Right lobe of liver (tissue), 4 donors: ENCODE data around the gene PAK6.

ENCODE experiments used
- POLR2A ChIP-seq: fragments of 450-650 bp; IDR thresholded peaks from one replicate; pipeline ENCODE4 v1.6.1; 2017; ENCODE audit warnings: antibody characterized with exemption, mild to moderate bottlenecking
- TF ChIP-seq, protein P1 (sequence below), 4 donors: fragments of 200-600 bp in 3 of 4; fragments of 450-650 bp in 1 of 4; IDR thresholded peaks; one replicate each; pipeline versions ENCODE4 v1.5.1 to v1.8.0; 2016 to 2022; ENCODE audit warnings: antibody characterized with exemption in 4 of 4, mild to moderate bottlenecking in 2 of 4
- donor health status: DM: no; HTN: no; CAD: no.
- donor health status: DM: no; HTN: no; CAD: no.
- donor health status: DM: no; HTN: yes; CAD: no.

DNA sequence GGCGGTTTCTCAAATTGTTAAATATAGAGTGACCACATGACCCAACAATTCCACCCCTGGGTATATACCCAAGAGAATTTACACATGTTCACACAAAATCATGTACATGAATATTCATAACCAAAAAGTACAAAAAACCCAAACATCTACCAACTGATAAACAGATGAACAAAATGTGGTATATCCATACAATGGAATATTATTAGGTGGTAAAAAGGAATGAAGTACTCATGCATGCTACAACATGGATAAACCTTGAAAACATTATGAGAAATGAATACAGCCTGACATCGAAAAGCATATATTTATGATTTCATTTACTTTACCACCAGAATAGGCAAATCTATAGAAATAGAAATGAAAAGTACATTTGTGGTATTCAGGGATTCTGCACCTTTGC is 61.5 kb downstream of the PAK6 start:
- TF ChIP-seq, protein P1, sequence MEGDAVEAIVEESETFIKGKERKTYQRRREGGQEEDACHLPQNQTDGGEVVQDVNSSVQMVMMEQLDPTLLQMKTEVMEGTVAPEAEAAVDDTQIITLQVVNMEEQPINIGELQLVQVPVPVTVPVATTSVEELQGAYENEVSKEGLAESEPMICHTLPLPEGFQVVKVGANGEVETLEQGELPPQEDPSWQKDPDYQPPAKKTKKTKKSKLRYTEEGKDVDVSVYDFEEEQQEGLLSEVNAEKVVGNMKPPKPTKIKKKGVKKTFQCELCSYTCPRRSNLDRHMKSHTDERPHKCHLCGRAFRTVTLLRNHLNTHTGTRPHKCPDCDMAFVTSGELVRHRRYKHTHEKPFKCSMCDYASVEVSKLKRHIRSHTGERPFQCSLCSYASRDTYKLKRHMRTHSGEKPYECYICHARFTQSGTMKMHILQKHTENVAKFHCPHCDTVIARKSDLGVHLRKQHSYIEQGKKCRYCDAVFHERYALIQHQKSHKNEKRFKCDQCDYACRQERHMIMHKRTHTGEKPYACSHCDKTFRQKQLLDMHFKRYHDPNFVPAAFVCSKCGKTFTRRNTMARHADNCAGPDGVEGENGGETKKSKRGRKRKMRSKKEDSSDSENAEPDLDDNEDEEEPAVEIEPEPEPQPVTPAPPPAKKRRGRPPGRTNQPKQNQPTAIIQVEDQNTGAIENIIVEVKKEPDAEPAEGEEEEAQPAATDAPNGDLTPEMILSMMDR (IDR thresholded peaks at IDR 0.05) = no peak
- no peak for TF ChIP-seq POLR2A
